HG03159 (cell line): Measurements from ENCODE around the gene COMT.
"Not testable (repeated sequence)": the region's sequence is repeated elsewhere in the genome, so short reads cannot be mapped to it uniquely, and the experiment has no call there.

Experiments
- ATAC-seq: cut with Tn5 transposase; IDR thresholded peaks from one replicate; pipeline ENCODE4 v1.9.1; 2021; ENCODE audit warnings: mild to moderate bottlenecking, moderate library complexity; ENCODE audit not compliant: unreplicated experiment

The COMT gene

GRCh38 chr22:19928207-19928606 is 13.4 kb upstream of the COMT start:
- no peak for ATAC-seq

GRCh38 chr22:19929586-19930550 is 11.7 kb upstream of the COMT start:
- ATAC-seq, result no peak

GRCh38 chr22:19930551-19931486 is 10.8 kb upstream of the COMT start:
- no peak for ATAC-seq

- no peak for ATAC-seq
Observed at GRCh38 chr22:19931514-19931913, 10.1 kb upstream of the COMT start.

- no peak for ATAC-seq
Observed at GRCh38 chr22:19932367-19933206, 9.0 kb upstream of the COMT start.

GRCh38 chr22:19933341-19934241 is 8.0 kb upstream of the COMT start:
- no peak for ATAC-seq

- not testable (repeated sequence) for ATAC-seq
Observed at GRCh38 chr22:19935123-19935718, 6.4 kb upstream of the COMT start.

GRCh38 chr22:19936513-19936912 is 5.1 kb upstream of the COMT start:
- no peak for ATAC-seq

- no peak for ATAC-seq
Observed at GRCh38 chr22:19937616-19938473, 3.7 kb upstream of the COMT start.

GRCh38 chr22:19940536-19941364 is 822 bp upstream of the COMT start:
- no peak for ATAC-seq

GRCh38 chr22:19942157-19943081 is 847 bp downstream of the COMT start:
- no peak for ATAC-seq

- no peak for ATAC-seq
Observed at GRCh38 chr22:19943082-19944026, 1.8 kb downstream of the COMT start.

GRCh38 chr22:19948057-19948760 is 6.6 kb downstream of the COMT start:
- ATAC-seq, result no peak

- no peak for ATAC-seq
Observed at GRCh38 chr22:19951346-19951745, 9.8 kb downstream of the COMT start.
